HG02678 (cell line): ENCODE results near the gene ACBD5.
"Not testable (repeated sequence)": the region's sequence is repeated elsewhere in the genome, so short reads cannot be mapped to it uniquely, and the experiment has no call there.

ENCODE experiments used
- ATAC-seq: cut with Tn5 transposase; IDR thresholded peaks from one replicate; pipeline ENCODE4 v1.9.1; 2021; ENCODE audit warnings: mild to moderate bottlenecking, moderate library complexity; ENCODE audit not compliant: unreplicated experiment

Gene ACBD5

GRCh38 chr10:27240212-27241009 lies at the start of gene ACBD5:
ACBD5 (minus strand) TSS chr10:27240797; CDS start chr10:27240688, 109 bp downstream.
- peak; percentile 46 for ATAC-seq

- no peak for ATAC-seq
These were observed 44.5 kb upstream of the ACBD5 start for GRCh38 chr10:27285093-27285492.

GRCh38 chr10:27276581-27276980 lies 36.0 kb upstream of the ACBD5 start:
- ATAC-seq: no peak

GRCh38 chr10:27266025-27266424 lies 25.4 kb upstream of the ACBD5 start:
- ATAC-seq: not testable (repeated sequence)

GRCh38 chr10:27262788-27263187 lies 22.2 kb upstream of the ACBD5 start:
- ATAC-seq: not testable (repeated sequence)

GRCh38 chr10:27258838-27259812 lies 18.5 kb upstream of the ACBD5 start:
- ATAC-seq: peak; percentile 66

- no peak for ATAC-seq
These were observed 17.9 kb upstream of the ACBD5 start for GRCh38 chr10:27258492-27258837.

- no peak for ATAC-seq
These were observed 15.9 kb upstream of the ACBD5 start for GRCh38 chr10:27256299-27257189.

GRCh38 chr10:27253576-27253975 lies 13.0 kb upstream of the ACBD5 start:
- ATAC-seq: no peak

GRCh38 chr10:27252267-27253000 lies 11.8 kb upstream of the ACBD5 start:
- peak; percentile 100 for ATAC-seq

- ATAC-seq: no peak
These were observed 11.0 kb upstream of the ACBD5 start for GRCh38 chr10:27251554-27251953.

- ATAC-seq: no peak
These were observed 7.6 kb upstream of the ACBD5 start for GRCh38 chr10:27248215-27248614.

- no peak for ATAC-seq
These were observed 6.8 kb upstream of the ACBD5 start for GRCh38 chr10:27247441-27247840.

- ATAC-seq: no peak
These were observed 6.4 kb upstream of the ACBD5 start for GRCh38 chr10:27247006-27247405.

GRCh38 chr10:27245836-27246235 lies 5.2 kb upstream of the ACBD5 start:
- ATAC-seq: no peak

- no peak for ATAC-seq
These were observed 4.4 kb upstream of the ACBD5 start for GRCh38 chr10:27244976-27245375.

- peak; percentile 40 for ATAC-seq
These were observed 2.5 kb upstream of the ACBD5 start for GRCh38 chr10:27242951-27243551.

- no peak for ATAC-seq
These were observed 1.9 kb upstream of the ACBD5 start for GRCh38 chr10:27242473-27242950.

GRCh38 chr10:27241652-27242472 lies 1.3 kb upstream of the ACBD5 start:
- ATAC-seq: peak; percentile 74
